COR-L47 (cell line): ENCODE results near the gene THSD7A.

ENCODE experiments used
- DNase-seq: peaks from one replicate; lab custom pipeline; 2025; lab: John Stamatoyannopoulos, UW

Gene THSD7A

GRCh38 chr7:11749629-11750028, 82.4 kb downstream of the THSD7A start:
- no peak for DNase-seq

DNA sequence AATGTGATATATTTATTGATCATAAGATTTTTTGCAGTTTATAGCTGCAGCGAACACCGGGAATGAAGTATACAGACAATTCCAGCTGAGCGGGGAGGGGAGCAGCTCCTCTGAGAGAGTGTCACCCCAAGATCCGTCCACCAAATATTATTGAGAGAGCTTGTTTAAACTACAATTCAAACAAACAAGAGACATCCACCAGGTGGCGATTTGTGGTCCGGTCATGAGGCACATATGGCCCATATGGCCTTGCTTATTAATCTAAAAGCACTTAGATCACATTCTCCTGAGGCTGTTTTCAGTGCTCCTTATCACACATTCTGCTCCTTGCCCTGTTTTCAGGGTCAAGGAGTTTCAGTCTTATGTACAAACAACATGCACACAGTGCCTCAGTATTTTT, 83.1 kb downstream of the THSD7A start:
- no peak for DNase-seq

- no peak for DNase-seq
These were observed 84.1 kb downstream of the THSD7A start for GRCh38 chr7:11747715-11748485.

DNA sequence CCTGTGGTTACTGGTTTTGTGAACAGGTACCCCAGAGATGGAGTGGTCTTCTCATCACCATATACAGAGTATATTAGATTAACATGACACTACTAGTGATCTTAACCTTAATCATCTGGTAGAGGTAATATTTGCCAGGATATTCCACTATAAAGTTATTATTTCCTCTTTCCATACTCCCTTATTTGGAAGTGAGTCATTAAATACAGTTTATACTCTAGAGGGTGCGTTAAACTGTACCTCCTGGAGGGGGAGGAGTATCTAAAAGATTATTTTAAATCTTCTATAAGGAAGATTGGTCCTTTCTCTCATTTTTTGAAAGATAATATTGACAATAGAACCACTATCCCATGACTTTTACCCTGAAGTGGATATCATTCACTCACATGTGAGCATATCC, 85.4 kb downstream of the THSD7A start:
- no peak for DNase-seq

GRCh38 chr7:11743548-11743947, 88.5 kb downstream of the THSD7A start:
- no peak for DNase-seq

- no peak for DNase-seq
These were observed 89.0 kb downstream of the THSD7A start for GRCh38 chr7:11743016-11743415.

DNA sequence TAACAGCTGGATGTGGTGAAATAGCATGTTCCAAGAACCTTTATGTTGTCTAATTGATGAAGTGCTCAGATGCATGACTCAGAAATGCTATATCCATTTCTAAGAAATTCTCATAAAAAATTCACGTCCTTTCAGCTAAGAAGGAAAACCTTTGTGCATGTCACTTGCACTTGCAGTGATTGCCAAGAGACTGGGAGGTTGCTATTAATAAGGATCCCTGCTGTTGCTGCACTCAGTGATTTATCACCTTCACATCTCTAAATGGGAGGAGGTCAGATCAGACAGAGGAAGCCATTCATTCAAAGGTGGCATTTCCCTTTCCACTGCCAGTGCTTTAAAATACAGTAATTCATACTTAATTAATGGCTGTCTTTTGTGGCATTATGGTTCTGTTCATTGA, 89.5 kb downstream of the THSD7A start:
- DNase-seq, result peak; percentile 85

- DNase-seq, result no peak
These were observed 94.3 kb downstream of the THSD7A start for GRCh38 chr7:11737723-11738122.

DNA sequence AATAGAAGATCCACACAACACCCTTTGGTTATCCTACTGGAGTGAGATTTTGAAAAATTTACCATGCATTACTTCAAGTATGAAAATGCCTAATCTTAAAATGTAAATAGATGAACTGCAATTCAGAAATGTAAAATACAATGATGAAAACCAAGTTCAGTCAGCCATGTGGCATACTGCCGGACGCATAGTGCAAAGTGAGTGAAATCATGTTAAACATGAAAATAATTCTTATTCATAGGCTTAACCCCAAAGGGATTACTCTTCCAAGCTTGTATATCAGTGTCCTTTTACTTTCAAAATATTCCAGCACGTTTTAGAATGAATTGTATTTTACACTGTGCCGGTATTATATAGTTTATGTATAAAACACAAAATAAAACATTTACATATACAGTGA, 99.8 kb downstream of the THSD7A start:
- DNase-seq, result no peak

DNA sequence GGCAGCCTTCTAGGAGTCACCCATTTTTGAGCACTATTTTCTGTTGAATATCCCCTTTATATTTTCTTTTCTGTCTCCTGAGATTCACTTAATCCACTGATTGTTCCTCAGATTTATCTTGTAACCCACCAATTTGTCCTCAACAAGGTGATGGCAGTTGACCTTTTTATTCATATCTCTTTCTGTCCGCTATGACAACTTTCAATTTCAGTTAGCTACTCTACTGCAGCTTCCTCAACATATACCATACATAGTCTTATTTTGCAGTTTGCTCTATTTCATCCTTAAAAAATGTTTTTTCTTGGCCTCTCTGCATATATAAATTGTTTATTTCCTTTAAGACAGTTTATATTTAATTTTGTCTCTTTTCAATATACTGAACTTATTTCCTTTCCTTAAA, 101.3 kb downstream of the THSD7A start:
- DNase-seq, result no peak

GRCh38 chr7:11727864-11728263, 104.1 kb downstream of the THSD7A start:
- no peak for DNase-seq

DNA sequence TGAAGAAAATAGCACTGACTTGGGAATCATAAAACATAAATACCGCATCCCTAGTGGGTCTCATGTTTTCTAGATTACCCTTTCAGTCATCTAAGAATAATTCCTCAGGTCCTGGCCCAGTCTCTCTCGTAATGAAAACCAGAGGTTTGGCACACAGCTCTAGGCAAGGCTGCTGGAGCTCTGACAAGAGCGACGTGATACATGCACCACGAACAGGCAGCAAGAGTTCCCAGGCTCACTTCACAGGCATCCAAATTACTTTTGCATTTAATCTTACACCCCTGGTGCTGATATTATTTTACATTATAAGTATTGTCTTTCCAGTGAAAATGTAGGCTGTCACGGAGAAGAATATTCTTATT, 105.2 kb downstream of the THSD7A start:
- DNase-seq, result no peak

DNA sequence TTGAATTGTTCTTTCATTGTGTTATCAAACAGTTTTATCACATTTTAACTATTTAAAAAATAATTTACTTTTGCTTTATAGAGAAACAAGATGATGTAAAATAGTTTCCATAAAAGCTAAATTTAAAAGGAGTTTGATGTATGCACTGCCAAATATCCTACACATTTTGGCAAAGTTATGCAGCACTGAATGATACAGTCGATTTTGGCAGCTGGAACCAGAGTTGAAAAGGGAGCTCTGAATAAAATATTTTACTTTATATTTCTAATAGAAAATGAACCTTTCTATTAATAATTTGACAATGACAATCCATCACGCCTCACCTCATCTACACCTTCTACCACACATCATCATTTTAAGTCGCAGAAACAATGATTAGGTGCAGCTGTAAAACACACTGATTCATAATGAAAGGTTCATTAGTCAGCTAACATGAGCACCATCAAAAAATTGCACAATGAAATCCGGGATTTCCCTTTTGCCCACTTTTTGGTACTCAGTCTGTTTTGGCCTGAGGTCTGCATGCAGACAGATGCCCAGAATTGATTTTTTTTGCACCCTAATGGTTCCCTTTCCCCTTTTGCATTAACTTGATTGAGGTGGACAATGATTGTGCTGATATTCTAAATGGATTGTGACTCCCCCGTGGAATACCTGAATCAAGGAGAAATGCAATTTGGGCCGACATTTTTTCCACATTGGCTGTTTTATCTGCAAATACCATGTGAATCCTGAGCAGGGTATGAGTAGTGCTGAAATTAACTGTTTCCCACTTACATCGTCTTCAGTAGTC, 105.8 kb downstream of the THSD7A start:
- DNase-seq, result no peak

DNA sequence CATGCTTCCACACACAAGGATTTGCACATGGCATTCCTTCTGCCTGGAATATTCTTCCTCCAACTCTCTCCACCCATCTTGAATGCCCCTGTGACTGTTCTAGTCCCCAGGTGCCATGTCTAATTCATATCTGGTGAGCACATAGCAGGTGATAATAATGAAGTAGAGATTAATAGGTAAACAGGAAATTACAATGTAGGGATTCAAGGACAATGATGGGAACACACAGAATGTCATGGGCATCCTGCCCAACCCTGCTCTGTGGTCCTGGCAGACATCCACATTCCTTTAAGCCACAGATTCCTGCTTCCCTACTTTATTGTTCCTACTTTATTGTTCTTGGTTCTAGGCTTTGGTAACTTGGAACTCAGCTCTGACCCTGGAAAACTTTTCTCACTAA, 115.8 kb downstream of the THSD7A start:
- peak; percentile 70 for DNase-seq

GRCh38 chr7:11714676-11715075, 117.3 kb downstream of the THSD7A start:
- DNase-seq, result no peak

DNA sequence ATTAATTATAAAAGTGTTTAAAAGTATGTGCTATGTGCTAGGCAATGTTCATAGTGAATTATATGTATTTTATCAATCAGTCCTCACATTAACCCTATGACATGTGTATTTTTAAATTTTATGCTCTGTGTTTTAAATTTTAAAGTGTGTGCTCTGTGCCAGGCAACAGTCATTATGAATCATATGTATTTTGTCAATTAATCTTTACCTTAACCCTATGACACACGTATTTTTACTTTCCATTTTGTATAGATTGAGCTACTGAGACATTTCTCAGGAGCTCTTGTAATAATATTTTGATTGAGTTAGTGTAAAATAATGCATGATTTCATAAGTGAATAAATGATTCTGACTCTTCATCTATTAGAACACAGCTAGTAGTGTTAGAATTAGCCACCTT, 117.8 kb downstream of the THSD7A start:
- no peak for DNase-seq

GRCh38 chr7:11713352-11713751, 118.6 kb downstream of the THSD7A start:
- DNase-seq, result no peak

- no peak for DNase-seq
These were observed 121.6 kb downstream of the THSD7A start for GRCh38 chr7:11710377-11710776.

- no peak for DNase-seq
These were observed 122.8 kb downstream of the THSD7A start for GRCh38 chr7:11709196-11709595.

GRCh38 chr7:11707606-11708193, 124.3 kb downstream of the THSD7A start:
- no peak for DNase-seq

DNA sequence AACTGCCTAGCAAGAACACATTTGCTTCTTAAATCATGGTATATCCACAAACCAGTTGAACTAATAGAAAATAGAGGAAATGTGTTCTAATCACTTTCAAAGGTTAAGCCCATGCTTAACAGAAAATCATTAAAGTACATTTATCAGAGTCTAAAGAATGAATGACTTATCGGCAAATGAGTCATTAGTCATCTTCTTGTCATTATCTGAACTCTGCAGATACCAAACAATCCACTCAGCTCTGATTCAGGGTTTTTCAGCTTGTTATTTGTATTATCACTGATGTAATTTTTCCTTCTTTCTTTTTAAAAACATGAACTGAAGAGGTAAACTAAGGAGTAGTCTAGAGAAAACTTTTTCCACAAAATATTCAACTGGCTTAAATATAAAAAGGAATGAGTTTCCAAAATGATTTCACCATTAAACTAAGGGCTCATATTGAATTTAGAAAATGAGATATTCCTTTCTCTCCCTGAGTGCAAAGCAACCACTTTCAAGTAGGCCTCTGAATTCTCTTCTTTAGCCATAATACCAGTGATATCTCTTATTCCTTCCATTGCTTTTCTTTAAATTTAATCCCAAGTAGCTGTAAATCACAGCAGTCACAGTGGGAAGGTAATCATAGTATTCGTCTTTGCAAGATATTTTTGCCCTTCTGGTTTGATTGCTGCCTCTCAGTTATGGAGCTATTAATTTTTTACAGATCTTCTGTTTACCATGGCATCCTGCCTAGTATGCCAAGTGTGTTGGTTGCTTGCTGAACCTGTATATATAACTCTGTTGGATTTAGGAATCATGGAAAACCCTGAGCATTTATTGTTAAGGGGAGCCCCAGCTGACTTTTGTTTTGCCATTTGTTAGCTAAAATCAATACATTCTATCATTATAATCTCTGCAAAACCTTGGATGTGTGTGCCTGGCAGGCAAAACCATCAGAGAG, 125.1 kb downstream of the THSD7A start:
- DNase-seq, result peak; percentile 56

DNA sequence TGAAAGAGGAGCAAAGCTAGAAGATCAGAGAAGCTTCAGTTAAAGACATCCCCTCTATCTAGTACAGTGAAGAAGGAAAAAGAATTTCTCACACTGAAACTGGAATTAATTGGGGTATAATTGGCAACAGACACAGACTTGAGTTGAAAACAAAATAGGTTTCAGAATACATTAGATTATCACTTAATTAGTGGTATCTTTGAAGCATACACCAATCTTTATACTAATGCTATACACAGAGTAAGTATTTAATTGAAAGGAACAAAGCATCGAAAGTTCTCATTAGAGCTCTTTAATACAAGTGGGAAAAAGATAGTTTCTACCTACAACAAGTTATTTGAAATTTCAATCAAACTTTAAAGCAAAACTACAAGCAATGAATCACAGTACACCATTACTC, 128.2 kb downstream of the THSD7A start:
- DNase-seq, result no peak
